ENCODE results near the gene EHF. TPM values are rescaled to one million over a fixed set of nuclear protein-coding genes. Genes with fewer than 3 reads are reported as not detected.

EHF gene
- total and polyA plus RNA-seq, 5 donors = 0.14 to 0.47 (median 0.20) TPM

- ATAC-seq (no peak), DNase-seq (no peak)
- H3K4me1 ChIP-seq (ENCODE audit: control insufficient read depth, insufficient read depth, low read length) = peaks cover 5% of the 10 kb centered on the region
- H3K27ac ChIP-seq (ENCODE audit: low read length) = no peak overlapping the region
- H3K4me3 ChIP-seq (ENCODE audit: low read length) = no peak overlapping the region
- intact Hi-C loops (cut with DNase I) = no loop called here
- no peaks in the 10 kb centered on the region for H3K27me3 ChIP-seq (ENCODE audit: control insufficient read depth, insufficient read depth)
- 64% methylated on average over 2 of the region's 2 CpGs for WGBS
- no peaks in the 10 kb centered on the region for H3K9me3 ChIP-seq (ENCODE audit: control insufficient read depth, low read length)
These were observed 7.3 kb upstream of the EHF start for GRCh38 chr11:34613552-34614056.

- ATAC-seq = peak; percentile 62 to 66
- peaks cover 5% of the 10 kb centered on the region for H3K4me1 ChIP-seq (ENCODE audit: control insufficient read depth, insufficient read depth, low read length)
- no peak overlapping the region for H3K4me3 ChIP-seq (ENCODE audit: low read length)
- 56% methylated on average over 5 of the region's 5 CpGs for WGBS
- peak overlapping the region; percentile 7 for H3K27ac ChIP-seq (ENCODE audit: low read length)
- H3K9me3 ChIP-seq (ENCODE audit: control insufficient read depth, low read length) = no peaks in the 10 kb centered on the region
- intact Hi-C loops (cut with DNase I) = no loop called here
- no peak for DNase-seq
- H3K27me3 ChIP-seq (ENCODE audit: control insufficient read depth, insufficient read depth) = no peaks in the 10 kb centered on the region
These were observed 6.4 kb upstream of the EHF start for GRCh38 chr11:34614344-34615104.

- DNase-seq = no peak
- H3K9me3 ChIP-seq (ENCODE audit: control insufficient read depth, low read length) = no peaks in the 10 kb centered on the region
- peaks cover 5% of the 10 kb centered on the region for H3K4me1 ChIP-seq (ENCODE audit: control insufficient read depth, insufficient read depth, low read length)
- no peak overlapping the region for H3K27ac ChIP-seq (ENCODE audit: low read length)
- H3K27me3 ChIP-seq (ENCODE audit: control insufficient read depth, insufficient read depth) = no peaks in the 10 kb centered on the region
- WGBS = 78% methylated on average over 1 of the region's 1 CpG
- no peak for ATAC-seq
- H3K4me3 ChIP-seq (ENCODE audit: low read length) = no peak overlapping the region
- intact Hi-C loops (cut with DNase I) = no loop called here
These were observed 4.8 kb upstream of the EHF start for GRCh38 chr11:34616086-34616485.

DNA sequence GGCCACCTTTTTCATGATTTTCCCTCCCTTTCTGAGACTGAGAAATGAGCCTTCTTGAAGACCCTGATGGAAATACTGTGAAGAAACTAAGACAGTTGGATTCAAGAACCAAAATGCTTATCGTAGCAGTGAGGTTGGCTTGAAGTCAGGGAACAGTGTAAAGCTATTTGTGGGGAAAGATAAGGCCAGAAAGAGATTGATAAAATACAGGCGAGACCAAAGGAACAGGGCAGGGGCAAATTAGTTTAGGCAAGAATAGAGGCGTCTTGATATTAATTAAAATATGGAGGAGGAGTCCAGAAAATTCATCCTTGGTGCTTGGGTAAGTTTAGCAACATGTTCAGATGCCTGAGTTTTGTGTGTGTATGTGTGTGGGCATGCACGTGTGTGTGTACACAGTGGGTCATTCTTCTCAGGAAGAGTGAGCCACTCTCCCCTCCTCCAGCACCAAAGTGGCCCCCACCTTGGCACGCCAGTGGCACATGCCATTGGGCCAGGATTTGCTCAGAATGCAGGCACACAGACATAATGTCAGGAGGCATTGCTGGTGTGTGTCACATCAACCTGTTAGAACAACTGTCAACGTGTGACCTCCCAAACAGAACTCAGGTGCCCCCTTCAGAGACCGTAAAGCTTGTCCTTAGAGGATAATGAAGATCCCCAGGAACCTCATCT lies 3.9 kb upstream of the EHF start:
- DNase-seq = peak in 2 of 3 donors; percentile 49 to 62
- Histone ChIP-seq H3K4me1 (ENCODE audit: control insufficient read depth, insufficient read depth, low read length) (peaks cover 5% of the 10 kb centered on the region), H3K4me3 (ENCODE audit: low read length) (no peak overlapping the region), H3K27ac (ENCODE audit: low read length) (peak overlapping the region; percentile 17), H3K27me3 (ENCODE audit: control insufficient read depth, insufficient read depth) (no peaks in the 10 kb centered on the region), H3K9me3 (ENCODE audit: control insufficient read depth, low read length) (no peaks in the 10 kb centered on the region)
- ATAC-seq = peak; percentile 12 to 45
- 38% methylated on average over 7 of the region's 7 CpGs for WGBS
- intact Hi-C loops (cut with DNase I) = no loop called here

DNA sequence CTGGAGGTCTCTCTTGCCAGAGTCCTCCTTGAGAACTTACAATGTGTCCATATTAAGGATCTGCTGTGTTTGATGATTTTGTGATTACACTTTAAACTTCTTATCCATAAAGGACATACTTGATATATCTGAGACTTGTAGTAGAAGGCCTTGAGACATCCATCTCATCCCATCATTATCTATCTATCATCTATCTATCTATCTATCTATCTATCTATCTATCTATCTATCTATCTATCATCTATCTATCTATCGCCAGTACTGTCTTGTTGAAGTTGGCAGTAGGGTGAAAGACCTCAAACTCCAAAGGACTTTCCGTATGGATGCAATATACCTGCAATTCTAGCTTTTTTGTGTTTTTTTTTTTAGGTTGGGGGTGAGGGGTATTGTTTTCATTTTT lies 2.5 kb upstream of the EHF start:
- 97% methylated on average over 2 of the region's 2 CpGs for WGBS

GRCh38 chr11:34619062-34619516 lies 1.8 kb upstream of the EHF start:
- Histone ChIP-seq H3K27me3 (ENCODE audit: control insufficient read depth, insufficient read depth) (no peaks in the 10 kb centered on the region), H3K27ac (ENCODE audit: low read length) (no peak overlapping the region), H3K4me1 (ENCODE audit: control insufficient read depth, insufficient read depth, low read length) (peaks cover 5% of the 10 kb centered on the region), H3K9me3 (ENCODE audit: control insufficient read depth, low read length) (no peaks in the 10 kb centered on the region), H3K4me3 (ENCODE audit: low read length) (no peak overlapping the region)
- DNase-seq (no peak), ATAC-seq (no peak)
- WGBS = 77% methylated on average over 2 of the region's 2 CpGs
- intact Hi-C loops (cut with DNase I) = no loop called here

More for the DNA sequence above, 2.5 kb upstream of the EHF start:
- Histone ChIP-seq H3K4me1 (ENCODE audit: control insufficient read depth, insufficient read depth, low read length) (peaks cover 5% of the 10 kb centered on the region), H3K27me3 (ENCODE audit: control insufficient read depth, insufficient read depth) (no peaks in the 10 kb centered on the region), H3K27ac (ENCODE audit: low read length) (no peak overlapping the region), H3K4me3 (ENCODE audit: low read length) (no peak overlapping the region), H3K9me3 (ENCODE audit: control insufficient read depth, low read length) (no peaks in the 10 kb centered on the region)
- DNase-seq (no peak), ATAC-seq (no peak)
- intact Hi-C loops (cut with DNase I) = no loop called here

- Histone ChIP-seq H3K4me3 (ENCODE audit: low read length) (no peak overlapping the region), H3K27ac (ENCODE audit: low read length) (no peak overlapping the region), H3K4me1 (ENCODE audit: control insufficient read depth, insufficient read depth, low read length) (peaks cover 3% of the 10 kb centered on the region), H3K9me3 (ENCODE audit: control insufficient read depth, low read length) (no peaks in the 10 kb centered on the region), H3K27me3 (ENCODE audit: control insufficient read depth, insufficient read depth) (no peaks in the 10 kb centered on the region)
- intact Hi-C loops (cut with DNase I) = no loop called here
- ATAC-seq = no peak
- no peak for DNase-seq
- 61% methylated on average over 2 of the region's 2 CpGs for WGBS
These were observed 691 bp upstream of the EHF start for GRCh38 chr11:34620202-34620601.

DNA sequence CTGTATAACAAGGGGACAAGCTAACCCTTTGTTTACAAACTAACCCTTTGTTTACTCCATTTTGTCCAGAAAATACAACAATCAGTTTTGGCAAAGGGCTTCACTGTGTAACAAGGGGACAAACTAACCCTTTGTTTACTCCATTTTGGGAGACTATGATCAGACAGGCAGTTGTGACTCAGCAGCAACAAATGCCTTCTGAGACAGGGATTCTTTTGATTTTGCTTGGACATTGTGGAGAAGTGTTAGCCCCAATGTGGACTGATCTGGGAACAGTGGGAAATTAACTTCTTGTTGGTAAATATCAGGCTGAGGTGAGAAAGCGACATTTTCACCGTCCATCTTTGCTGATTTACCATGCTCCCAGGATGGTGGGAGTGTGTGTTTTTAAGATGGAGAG lies 983 bp downstream of the EHF start:
- WGBS = 87% methylated on average over 2 of the region's 2 CpGs
- DNase-seq = no peak
- no peak for ATAC-seq
- intact Hi-C loops (cut with DNase I) = no loop called here
- Histone ChIP-seq H3K4me1 (ENCODE audit: control insufficient read depth, insufficient read depth, low read length) (peaks cover 3% of the 10 kb centered on the region), H3K27ac (ENCODE audit: low read length) (no peak overlapping the region), H3K27me3 (ENCODE audit: control insufficient read depth, insufficient read depth) (no peaks in the 10 kb centered on the region), H3K4me3 (ENCODE audit: low read length) (no peak overlapping the region), H3K9me3 (ENCODE audit: control insufficient read depth, low read length) (no peaks in the 10 kb centered on the region)

DNA sequence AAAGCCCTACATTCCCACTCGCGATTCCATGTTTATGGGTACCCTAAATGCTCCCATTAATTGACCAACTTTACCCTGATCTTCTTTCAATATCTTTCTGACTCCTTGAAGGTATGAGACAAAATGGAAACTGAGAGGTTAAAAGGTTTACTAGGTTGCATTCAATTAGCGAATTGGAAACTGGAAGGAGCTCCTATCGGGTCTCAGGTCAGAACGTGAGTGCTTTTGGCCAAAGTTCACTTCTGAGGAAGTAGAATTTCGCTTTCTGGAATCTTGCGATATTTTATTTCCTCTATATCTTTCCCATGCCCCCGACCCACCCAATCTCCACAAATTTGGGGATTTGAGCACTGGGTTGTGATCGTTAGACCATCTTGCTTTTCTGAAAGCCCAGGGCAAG lies 2.6 kb downstream of the EHF start:
- H3K4me1 ChIP-seq (ENCODE audit: control insufficient read depth, insufficient read depth, low read length) = no peaks in the 10 kb centered on the region
- 88% methylated on average over 9 of the region's 9 CpGs for WGBS
- no peak for ATAC-seq
- intact Hi-C loops (cut with DNase I) = no loop called here
- no peaks in the 10 kb centered on the region for H3K9me3 ChIP-seq (ENCODE audit: control insufficient read depth, low read length)
- H3K27ac ChIP-seq (ENCODE audit: low read length) = no peak overlapping the region
- H3K4me3 ChIP-seq (ENCODE audit: low read length) = no peak overlapping the region
- no peak for DNase-seq
- no peaks in the 10 kb centered on the region for H3K27me3 ChIP-seq (ENCODE audit: control insufficient read depth, insufficient read depth)

DNA sequence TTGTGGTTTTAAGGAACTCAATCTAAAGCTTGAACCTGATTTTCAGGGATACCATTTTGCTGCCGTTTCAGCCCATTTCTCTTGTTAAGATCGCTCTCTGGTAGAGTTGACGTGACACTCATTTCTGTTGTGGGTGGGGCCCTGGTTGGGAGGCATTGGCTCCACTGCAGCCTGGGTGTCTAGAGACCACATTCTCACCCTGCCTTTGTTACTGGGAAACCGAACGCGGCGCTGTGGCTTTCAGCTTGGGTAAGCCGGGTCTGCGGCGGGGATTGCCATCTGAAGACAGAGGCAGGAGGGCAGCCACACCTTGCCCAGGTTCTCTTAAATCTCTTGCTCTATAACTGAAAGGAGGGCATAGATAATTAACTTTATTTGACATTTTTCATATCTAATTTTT lies 3.2 kb downstream of the EHF start:
- DNase-seq (no peak), ATAC-seq (no peak)
- 97% methylated on average over 10 of the region's 10 CpGs for WGBS
- no peaks in the 10 kb centered on the region for H3K4me1 ChIP-seq (ENCODE audit: control insufficient read depth, insufficient read depth, low read length)
- H3K27me3 ChIP-seq (ENCODE audit: control insufficient read depth, insufficient read depth) = no peaks in the 10 kb centered on the region
- no peaks in the 10 kb centered on the region for H3K9me3 ChIP-seq (ENCODE audit: control insufficient read depth, low read length)
- no peak overlapping the region for H3K27ac ChIP-seq (ENCODE audit: low read length)
- no peak overlapping the region for H3K4me3 ChIP-seq (ENCODE audit: low read length)
- intact Hi-C loops (cut with DNase I) = no loop called here

DNA sequence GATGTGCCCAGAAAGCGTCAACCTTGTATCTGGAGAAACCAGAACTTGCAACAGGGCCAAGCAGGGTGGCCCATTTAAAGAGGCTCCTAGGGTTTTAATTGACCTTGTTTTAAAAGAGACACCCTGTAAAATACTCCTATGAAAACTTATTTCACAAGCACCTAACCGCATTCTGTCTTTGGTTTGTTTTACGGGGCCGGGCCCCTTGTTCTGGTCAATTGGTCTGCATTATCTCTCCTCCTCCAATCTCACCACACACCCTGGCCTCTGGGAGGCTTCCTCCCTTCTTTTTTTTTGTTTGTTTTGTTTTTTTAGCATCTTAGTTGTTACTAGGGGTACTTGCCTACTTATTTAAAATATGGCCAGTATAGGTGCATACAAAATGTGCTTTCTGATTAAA lies 4.7 kb downstream of the EHF start:
- ATAC-seq = no peak
- intact Hi-C loops (cut with DNase I) = no loop called here

More for the DNA sequence above, 4.7 kb downstream of the EHF start:
- H3K4me1 ChIP-seq (ENCODE audit: control insufficient read depth, insufficient read depth, low read length) = no peaks in the 10 kb centered on the region
- 87% methylated on average over 4 of the region's 4 CpGs for WGBS
- H3K27ac ChIP-seq (ENCODE audit: low read length) = no peak overlapping the region
- no peak overlapping the region for H3K4me3 ChIP-seq (ENCODE audit: low read length)
- H3K27me3 ChIP-seq (ENCODE audit: control insufficient read depth, insufficient read depth) = no peaks in the 10 kb centered on the region
- DNase-seq = no peak
- no peaks in the 10 kb centered on the region for H3K9me3 ChIP-seq (ENCODE audit: control insufficient read depth, low read length)

All from right cardiac atrium (tissue), 5 donors.